ENCODE measurements around the gene DLG3. TPM values are rescaled to one million over a fixed set of nuclear protein-coding genes. Genes with fewer than 3 reads are reported as not detected.
"Not testable (repeated sequence)": the region's sequence is repeated elsewhere in the genome, so short reads cannot be mapped to it uniquely, and the experiment has no call there.

Gene DLG3
- total RNA-seq, result 10 to 100 TPM; 31.8 to 59.4 (median 54.8) TPM

DNA sequence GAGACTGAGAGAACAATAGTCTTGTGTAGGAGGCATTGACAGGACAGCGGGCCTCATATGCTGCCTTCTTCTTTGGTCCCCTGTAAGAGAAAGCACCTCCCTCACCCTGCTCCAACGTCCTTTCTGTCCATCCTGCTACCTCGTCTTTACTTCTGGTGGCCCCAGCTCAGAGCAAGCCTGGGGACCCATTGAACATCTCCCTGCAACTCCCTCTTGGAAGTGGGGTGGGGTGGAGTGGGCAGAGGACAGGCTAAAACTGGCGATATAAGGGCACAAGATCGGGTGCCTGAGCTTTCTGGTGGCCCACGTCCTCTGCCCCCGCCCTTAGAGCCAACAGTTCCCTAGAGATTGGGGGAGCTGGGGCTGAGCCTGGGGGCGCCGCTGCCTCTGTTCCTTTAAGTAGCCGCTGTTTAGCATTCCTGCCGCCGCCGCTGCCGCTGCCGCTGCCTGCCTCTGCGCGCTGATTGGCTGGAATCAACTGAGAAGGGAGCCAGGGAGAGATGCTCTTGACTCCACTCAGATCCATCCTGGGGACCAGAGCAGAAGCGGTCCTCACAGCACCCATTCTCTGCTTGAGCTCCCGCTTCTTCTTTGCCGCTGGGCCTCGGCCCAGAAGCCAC is at the start of gene DLG3:
Gene DLG3 (plus strand): TSS at position 510 of the 620 bp plus-strand sequence. CDS start 367 bp downstream, outside the sequence.
- Histone ChIP-seq H3K4me3 (peak within 1 kb of the TSS in 1 of 4 donors; percentile 29), H3K27ac (no peak within 1 kb of the TSS), H3K4me1 (peaks cover 0 to 6% (median 0%) of the 10 kb centered on the region in 4 donors), H3K36me3 (no peaks in the 10 kb centered on the region), H3K9me3 (no peaks in the 10 kb centered on the region), H3K27me3 (peaks cover 20% of the 10 kb centered on the region)
- TF ChIP-seq, protein P1, sequence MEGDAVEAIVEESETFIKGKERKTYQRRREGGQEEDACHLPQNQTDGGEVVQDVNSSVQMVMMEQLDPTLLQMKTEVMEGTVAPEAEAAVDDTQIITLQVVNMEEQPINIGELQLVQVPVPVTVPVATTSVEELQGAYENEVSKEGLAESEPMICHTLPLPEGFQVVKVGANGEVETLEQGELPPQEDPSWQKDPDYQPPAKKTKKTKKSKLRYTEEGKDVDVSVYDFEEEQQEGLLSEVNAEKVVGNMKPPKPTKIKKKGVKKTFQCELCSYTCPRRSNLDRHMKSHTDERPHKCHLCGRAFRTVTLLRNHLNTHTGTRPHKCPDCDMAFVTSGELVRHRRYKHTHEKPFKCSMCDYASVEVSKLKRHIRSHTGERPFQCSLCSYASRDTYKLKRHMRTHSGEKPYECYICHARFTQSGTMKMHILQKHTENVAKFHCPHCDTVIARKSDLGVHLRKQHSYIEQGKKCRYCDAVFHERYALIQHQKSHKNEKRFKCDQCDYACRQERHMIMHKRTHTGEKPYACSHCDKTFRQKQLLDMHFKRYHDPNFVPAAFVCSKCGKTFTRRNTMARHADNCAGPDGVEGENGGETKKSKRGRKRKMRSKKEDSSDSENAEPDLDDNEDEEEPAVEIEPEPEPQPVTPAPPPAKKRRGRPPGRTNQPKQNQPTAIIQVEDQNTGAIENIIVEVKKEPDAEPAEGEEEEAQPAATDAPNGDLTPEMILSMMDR (IDR thresholded peaks at IDR 0.05), result no peak
- TF ChIP-seq POLR2AphosphoS5 (IDR thresholded peaks at IDR 0.05) (no peak), POLR2A (IDR thresholded peaks at IDR 0.05) (no peak), EP300 (IDR thresholded peaks at IDR 0.05; ENCODE audit: low read depth) (no peak)
- no peak for DNase-seq
- in situ Hi-C loops (cut with MboI; ENCODE audit: low pct_ligation_motif_present in 1 of 4, low pct_unique_long_range_greater_than_20kb in 1 of 4, low sequenced_read_pairs in 3 of 4) (no loop called here), intact Hi-C loops (cut with DNase I; ENCODE audit: low total_unique reads) (no loop called here)
- 42% methylated on average over 13 of the region's 21 CpGs; no CpG with 5 or more reads in 1 of the 2 donors for WGBS, 2 donors (ENCODE audit: low coverage in 1 of 2)

DNA sequence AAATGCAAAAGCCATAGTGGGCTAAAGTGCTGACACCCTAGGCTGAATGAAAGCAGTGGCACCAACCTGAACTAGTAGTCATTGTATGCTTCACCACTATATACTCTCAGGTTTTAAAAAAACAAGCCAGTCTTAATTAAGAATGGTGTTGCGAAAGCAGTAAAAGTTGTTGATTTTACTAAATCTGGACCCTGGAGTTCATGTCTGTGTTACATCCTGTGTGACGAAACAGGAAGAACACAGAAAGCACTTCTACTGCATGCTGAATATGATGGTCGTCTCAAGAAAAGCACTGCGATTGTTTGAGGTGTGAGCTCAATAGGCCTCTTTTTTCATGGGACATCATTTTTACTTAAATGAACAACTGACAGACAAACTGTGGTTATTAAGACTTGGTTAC is 45.7 kb upstream of the DLG3 start:
- WGBS, 2 donors (ENCODE audit: low coverage in 1 of 2), result 79% methylated on average over 4 of the region's 4 CpGs; no CpG with 5 or more reads in 1 of the 2 donors
- in situ Hi-C loops (cut with MboI; ENCODE audit: low pct_ligation_motif_present in 1 of 4, low pct_unique_long_range_greater_than_20kb in 1 of 4, low sequenced_read_pairs in 3 of 4), result no loop called here
- DNase-seq, result no peak
- TF ChIP-seq, protein P1 (IDR thresholded peaks at IDR 0.05), result no peak
- TF ChIP-seq POLR2AphosphoS5 (IDR thresholded peaks at IDR 0.05), result no peak
- no peak for TF ChIP-seq POLR2A (IDR thresholded peaks at IDR 0.05)
- TF ChIP-seq EP300 (IDR thresholded peaks at IDR 0.05; ENCODE audit: low read depth), result no peak
- Histone ChIP-seq H3K4me1 (no peaks in the 10 kb centered on the region), H3K9me3 (no peaks in the 10 kb centered on the region), H3K27me3 (no peaks in the 10 kb centered on the region), H3K36me3 (no peaks in the 10 kb centered on the region), H3K4me3 (no peak overlapping the region), H3K27ac (no peak overlapping the region)
- intact Hi-C loops (cut with DNase I; ENCODE audit: low total_unique reads), result no loop called here

DNA sequence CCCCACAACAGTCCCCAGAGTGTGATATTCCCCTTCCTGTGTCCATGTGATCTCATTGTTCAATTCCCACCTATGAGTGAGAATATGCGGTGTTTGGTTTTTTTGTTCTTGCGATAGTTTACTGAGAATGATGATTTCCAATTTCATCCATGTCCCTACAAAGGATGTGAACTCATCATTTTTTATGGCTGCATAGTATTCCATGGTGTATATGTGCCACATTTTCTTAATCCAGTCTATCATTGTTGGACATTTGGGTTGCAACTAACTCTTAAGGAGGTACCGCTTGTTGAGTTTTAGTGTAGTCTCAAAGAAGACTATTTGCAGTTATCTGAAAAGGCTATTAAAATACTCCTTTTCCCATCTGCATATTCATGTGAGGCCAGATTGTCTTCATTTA is 44.5 kb upstream of the DLG3 start:
- intact Hi-C loops (cut with DNase I; ENCODE audit: low total_unique reads); H3K4me1 ChIP-seq; H3K36me3 ChIP-seq; H3K9me3 ChIP-seq; H3K27me3 ChIP-seq; DNase-seq; H3K27ac ChIP-seq; H3K4me3 ChIP-seq: not testable (repeated sequence)
- WGBS, 2 donors (ENCODE audit: low coverage in 1 of 2), result 93% methylated on average over 1 of the region's 3 CpGs; no CpG with 5 or more reads in 1 of the 2 donors
- in situ Hi-C loops (cut with MboI; ENCODE audit: low pct_ligation_motif_present in 1 of 4, low pct_unique_long_range_greater_than_20kb in 1 of 4, low sequenced_read_pairs in 3 of 4), result loop anchor here in 1 of 4 donors (25.0 kb wide), 1 partner anchor 262 kb away; no protein-coding TSS in a partner anchor

DNA sequence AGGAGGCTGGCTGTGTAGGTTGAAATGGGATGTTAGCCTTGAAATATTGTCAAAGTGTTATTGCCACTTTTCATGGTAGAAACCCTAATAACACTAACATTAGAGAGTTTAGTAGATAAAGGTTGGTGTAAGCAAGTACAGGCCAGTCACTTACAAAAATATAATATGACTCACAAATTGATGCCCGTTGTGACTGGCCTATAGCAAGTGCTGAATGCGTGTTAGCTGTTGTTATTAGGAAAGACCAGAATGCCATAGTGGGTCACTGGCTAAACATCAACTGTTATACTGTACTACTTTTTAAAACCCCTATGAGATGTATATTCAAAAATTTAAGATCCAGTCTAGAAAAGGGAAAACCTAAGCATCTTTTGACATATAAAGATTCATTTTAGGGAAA is 41.9 kb upstream of the DLG3 start:
- Histone ChIP-seq H3K27me3 (no peaks in the 10 kb centered on the region), H3K27ac (no peak overlapping the region), H3K36me3 (no peaks in the 10 kb centered on the region), H3K4me3 (no peak overlapping the region), H3K9me3 (no peaks in the 10 kb centered on the region), H3K4me1 (no peaks in the 10 kb centered on the region)
- no peak for TF ChIP-seq POLR2AphosphoS5 (IDR thresholded peaks at IDR 0.05)
- TF ChIP-seq EP300 (IDR thresholded peaks at IDR 0.05; ENCODE audit: low read depth), result no peak
- no peak for TF ChIP-seq POLR2A (IDR thresholded peaks at IDR 0.05)
- TF ChIP-seq, protein P1 (IDR thresholded peaks at IDR 0.05), result no peak
- intact Hi-C loops (cut with DNase I; ENCODE audit: low total_unique reads) (no loop called here), in situ Hi-C loops (cut with MboI; ENCODE audit: low pct_ligation_motif_present in 1 of 4, low pct_unique_long_range_greater_than_20kb in 1 of 4, low sequenced_read_pairs in 3 of 4) (loop anchor here in 1 of 4 donors (25.0 kb wide), 1 partner anchor 260 kb away; no protein-coding TSS in a partner anchor)
- 81 to 82% methylated on average over 2 of the region's 2 CpGs for WGBS, 2 donors (ENCODE audit: low coverage in 1 of 2)
- no peak for DNase-seq

Measured in transverse colon (tissue), 4 donors.